Panc1 (cell line): ENCODE data around the gene DUSP9. TPM values are rescaled to one million over a fixed set of nuclear protein-coding genes. Genes with fewer than 3 reads are reported as not detected.

Experiments used
- ATAC-seq: fragments of 200-7000 bp; cut with Tn5 transposase; 2 replicates; pipeline ENCODE4 v1.9.1; 2020; ENCODE audit warnings: mild to moderate bottlenecking, moderate library complexity
- BruUV-seq: library from RNA; stranded (reverse); fragments of 400-500 nt; replicated peaks from 2 replicates; lab custom pipeline; 2021; lab: Mats Ljungman, UMichigan
- CTCF ChIA-PET: fragments of 300-600 bp; sonication (Branson Sonifier 250); formaldehyde crosslinking; loops from one replicate; lab custom pipeline; 2022; ENCODE audit warnings: antibody characterized with exemption; lab: Charles Lee
- POLR2A ChIA-PET: fragments of 300-600 bp; sonication (Branson Sonifier 250); formaldehyde crosslinking; loops from one replicate; lab custom pipeline; 2022; ENCODE audit warnings: antibody characterized with exemption; lab: Charles Lee
- DNase-seq: peaks from one replicate; pipeline ENCODE4 v3.0.0-alpha.2; 2010; ENCODE audit warnings: low read depth, low spot score
- H3K27ac ChIP-seq: 2 replicates; pipeline ENCODE4 v1.5.1; 2011; ENCODE audit warnings: mild to moderate bottlenecking, low read length, inconsistent platforms
- H3K27me3 ChIP-seq: fragments of 200-500 bp; sonication (Bioruptor generic); 2 replicates; pipeline ENCODE4 v1.6.0; 2014; ENCODE audit warnings: low read length, inconsistent platforms; ENCODE audit not compliant: control insufficient read depth, insufficient read depth
- H3K36me3 ChIP-seq: fragments of 200-500 bp; sonication (Bioruptor generic); 2 replicates; pipeline ENCODE4 v1.5.1; 2014; ENCODE audit warnings: inconsistent platforms, mild to moderate bottlenecking, low read length, moderate library complexity; ENCODE audit not compliant: control insufficient read depth, insufficient read depth
- H3K4me1 ChIP-seq: 2 replicates; pipeline ENCODE4 v1.5.1; 2011; ENCODE audit warnings: inconsistent platforms, mild to moderate bottlenecking, low read length, moderate library complexity; ENCODE audit not compliant: control insufficient read depth, insufficient read depth
- H3K4me3 ChIP-seq, 2 experiments: 2 replicates each; pipeline ENCODE4 v1.5.1; 2011 to 2012; ENCODE audit warnings: low read depth in 2 of 2, low read length in 2 of 2, mild to moderate bottlenecking in 2 of 2, inconsistent platforms in 1 of 2, moderate library complexity in 1 of 2
- H3K9me3 ChIP-seq: fragments of 200-500 bp; sonication (Bioruptor generic); 2 replicates; pipeline ENCODE4 v1.5.1; 2014; ENCODE audit warnings: low read depth, mild to moderate bottlenecking, inconsistent platforms, low read length, moderate library complexity; ENCODE audit not compliant: control insufficient read depth, insufficient read depth
- CTCF ChIP-seq: fragments of 450-650 bp; IDR thresholded peaks from 2 replicates; pipeline ENCODE4 v1.5.1; 2017; ENCODE audit warnings: mild to moderate bottlenecking
- POLR2AphosphoS5 ChIP-seq: IDR thresholded peaks from 2 replicates; pipeline ENCODE4 v1.6.1; 2012; ENCODE audit warnings: mild to moderate bottlenecking, low read depth, low read length, moderate library complexity
- REST ChIP-seq, 2 experiments: IDR thresholded peaks; 2 replicates each; pipeline ENCODE4 v1.6.1; 2011 to 2012; ENCODE audit warnings: low read depth in 2 of 2, control low read depth in 1 of 2, low read length in 1 of 2, mild to moderate bottlenecking in 1 of 2, moderate library complexity in 1 of 2; ENCODE audit not compliant: insufficient read depth in 1 of 2
- SIN3A ChIP-seq: IDR thresholded peaks from 2 replicates; pipeline ENCODE4 v1.6.1; 2012; ENCODE audit warnings: low read depth, mild to moderate bottlenecking, low read length, moderate library complexity, borderline replicate concordance; ENCODE audit not compliant: insufficient read depth
- TCF7L2 ChIP-seq: IDR thresholded peaks from 2 replicates; pipeline ENCODE4 v1.6.1; 2011; ENCODE audit warnings: mild to moderate bottlenecking, low read depth, low read length, inconsistent platforms
- in situ Hi-C: cut with HindIII; loops from 2 replicates; pipeline ENCODE4 v1.10.0; 2016; ENCODE audit warnings: low sequenced_read_pairs, low pct_unique_long_range_greater_than_20kb
- intact Hi-C: fragments of 100-400 bp; cut with micrococcal nuclease; formaldehyde crosslinking; loops from one replicate; pipeline ENCODE4 v1.10.0; 2022; ENCODE audit not compliant: unreplicated experiment
- total RNA-seq: library from RNA; stranded (reverse); gene quantifications from one replicate; pipeline ENCODE4 v1.2.1, GENCODE V29; 2021; ENCODE audit not compliant: unreplicated experiment

DUSP9 gene
- total RNA-seq, 1 experiment from 2014 or later, result 7.1 TPM

GRCh38 chrX:153685156-153685536 lies 38.1 kb downstream of the DUSP9 start:
- intact Hi-C loops (no loop called here), in situ Hi-C loops (no loop called here)
- H3K36me3 ChIP-seq, result no peaks in the 10 kb centered on the region
- POLR2A ChIA-PET, result no interaction called here
- no TSS peak for BruUV-seq
- H3K9me3 ChIP-seq, result no peaks in the 10 kb centered on the region
- CTCF ChIA-PET, result interaction anchor here (1.7 kb wide), 1 partner anchor 17 kb away, joined by 7 read pairs; no protein-coding TSS in a partner anchor
- DNase-seq (no peak), ATAC-seq (no peak)
- no peak overlapping the region for H3K4me3 ChIP-seq
- H3K27me3 ChIP-seq, result no peaks in the 10 kb centered on the region
- H3K4me1 ChIP-seq, result peaks cover 25% of the 10 kb centered on the region
- TF ChIP-seq REST (IDR thresholded peaks at IDR 0.05; ENCODE audit: insufficient read depth in 1 of 2, low read depth in 2 of 2, low read length in 1 of 2), result no peak
- TF ChIP-seq CTCF, result no peak
- TF ChIP-seq POLR2AphosphoS5, result no peak
- TF ChIP-seq TCF7L2, result no peak
- TF ChIP-seq SIN3A, result no peak
- H3K27ac ChIP-seq, result no peak overlapping the region

GRCh38 chrX:153685751-153686696 lies 39.0 kb downstream of the DUSP9 start:
- Histone ChIP-seq H3K36me3 (no peaks in the 10 kb centered on the region), H3K27ac (no peak overlapping the region), H3K9me3 (no peaks in the 10 kb centered on the region), H3K4me3 (no peak overlapping the region), H3K4me1 (peaks cover 28% of the 10 kb centered on the region), H3K27me3 (no peaks in the 10 kb centered on the region)
- no TSS peak for BruUV-seq
- POLR2A ChIA-PET, result no interaction called here
- TF ChIP-seq SIN3A (no peak), POLR2AphosphoS5 (no peak), TCF7L2 (no peak), CTCF (no peak), REST (IDR thresholded peaks at IDR 0.05; ENCODE audit: insufficient read depth in 1 of 2, low read depth in 2 of 2, low read length in 1 of 2) (no peak)
- ATAC-seq (no peak), DNase-seq (no peak)
- in situ Hi-C loops, result no loop called here
- CTCF ChIA-PET, result interaction anchor here (1.6 to 1.9 kb wide), 2 partner anchors 18 to 22 kb away, joined by 4 to 6 read pairs; no protein-coding TSS in a partner anchor
- intact Hi-C loops, result no loop called here
